Tibial nerve (tissue), 4 donors: ENCODE data around the gene GUK1. TPM values are rescaled to one million over a fixed set of nuclear protein-coding genes. Genes with fewer than 3 reads are reported as not detected.

Experiments
- DNase-seq, 2 donors: peaks; one replicate each; pipeline ENCODE4 v3.0.0-alpha.2; 2019; ENCODE audit warnings: low spot score in 2 of 2
- H3K27ac ChIP-seq, 4 donors: fragments of 200-600 bp; sonication (generic) in 3 of 4; one replicate each; pipeline ENCODE4 v1.5.1; 2017 to 2019; ENCODE audit warnings: mild to moderate bottlenecking in 1 of 4
- H3K27me3 ChIP-seq, 2 donors: fragments of 200-600 bp; sonication (generic) in 1 of 2; one replicate each; pipeline versions ENCODE4 v1.5.1 to v1.6.0; 2017 to 2019
- H3K36me3 ChIP-seq, 3 donors: fragments of 200-600 bp; sonication (generic); one replicate each; pipeline ENCODE4 v1.5.1; 2018 to 2019
- H3K4me1 ChIP-seq, 4 donors: fragments of 200-600 bp; sonication (generic) in 3 of 4; one replicate each; pipeline ENCODE4 v1.5.1; 2017 to 2019
- H3K4me3 ChIP-seq, 4 donors: fragments of 200-600 bp; sonication (generic) in 3 of 4; one replicate each; pipeline ENCODE4 v1.5.1; 2017 to 2019; ENCODE audit warnings: mild to moderate bottlenecking in 1 of 4, moderate library complexity in 1 of 4
- H3K9me3 ChIP-seq, 4 donors: fragments of 200-600 bp; sonication (generic) in 3 of 4; one replicate each; pipeline ENCODE4 v1.5.1; 2017 to 2019
- CTCF ChIP-seq, 5 experiments: fragments of 200-600 bp in 3 of 5; fragments of 450-650 bp in 2 of 5; sonication (generic) in 3 of 5; IDR thresholded peaks; one replicate each; pipeline ENCODE4 v1.5.1; 2016 to 2019; ENCODE audit warnings: antibody characterized with exemption in 5 of 5, mild to moderate bottlenecking in 3 of 5, moderate library complexity in 2 of 5
- EP300 ChIP-seq, 2 donors: sonication (generic); formaldehyde crosslinking; IDR thresholded peaks; one replicate each; pipeline ENCODE4 v1.6.1; 2017; ENCODE audit warnings: antibody characterized with exemption in 2 of 2, mild to moderate bottlenecking in 1 of 2
- POLR2A ChIP-seq, 2 donors: fragments of 450-650 bp; IDR thresholded peaks; one replicate each; pipeline ENCODE4 v1.6.1; 2017; ENCODE audit warnings: antibody characterized with exemption in 2 of 2, mild to moderate bottlenecking in 2 of 2, moderate library complexity in 2 of 2
- WGBS, 2 donors: methylation state at CpG; one replicate each; pipeline ENCODE4 v1.1.5; 2018; 5-methylcytosine and 5-hydroxymethylcytosine counted together
- total RNA-seq, 4 donors: library from RNA; depleted of rRNA; stranded (reverse); fragments of >200 nt; gene quantifications; one replicate each; pipeline ENCODE4 v1.1.0, GENCODE V29; 2016

The GUK1 gene
- total RNA-seq, 4 donors from 2014 or later = 501 to 540 (median 510) TPM

- H3K36me3 ChIP-seq = peaks cover 0 to 35% (median 0%) of the 10 kb centered on the region in 3 donors
- WGBS, 2 donors = 81 to 82% methylated on average over 12 of the region's 12 CpGs
- H3K9me3 ChIP-seq = no peaks in the 10 kb centered on the region
- H3K27me3 ChIP-seq = no peaks in the 10 kb centered on the region
- peaks cover 0 to 17% (median 0%) of the 10 kb centered on the region in 4 donors for H3K4me1 ChIP-seq
- H3K27ac ChIP-seq = peak overlapping the region in 2 of 4 donors; percentile 60 to 67
- no peak for DNase-seq
- no peak overlapping the region for H3K4me3 ChIP-seq
- TF ChIP-seq POLR2A (IDR thresholded peaks at IDR 0.05) = no peak
- no peak for TF ChIP-seq EP300 (IDR thresholded peaks at IDR 0.05)
- TF ChIP-seq CTCF (IDR thresholded peaks at IDR 0.05) = no peak
Observed at GRCh38 chr1:228177721-228178710, 37.9 kb downstream of the GUK1 start.

GRCh38 chr1:228178737-228179684 lies 38.9 kb downstream of the GUK1 start:
- Histone ChIP-seq H3K9me3 (no peaks in the 10 kb centered on the region), H3K27ac (peak overlapping the region in 3 of 4 donors; percentile 14 to 67 (median 60)), H3K4me1 (peaks cover 0 to 11% (median 0%) of the 10 kb centered on the region in 4 donors), H3K36me3 (peaks cover 0 to 35% (median 0%) of the 10 kb centered on the region in 3 donors), H3K4me3 (no peak overlapping the region), H3K27me3 (no peaks in the 10 kb centered on the region)
- DNase-seq = no peak
- TF ChIP-seq EP300 (IDR thresholded peaks at IDR 0.05) (no peak), CTCF (IDR thresholded peaks at IDR 0.05) (no peak), POLR2A (IDR thresholded peaks at IDR 0.05) (no peak)
- 65 to 71% methylated on average over 12 of the region's 12 CpGs for WGBS, 2 donors

DNA sequence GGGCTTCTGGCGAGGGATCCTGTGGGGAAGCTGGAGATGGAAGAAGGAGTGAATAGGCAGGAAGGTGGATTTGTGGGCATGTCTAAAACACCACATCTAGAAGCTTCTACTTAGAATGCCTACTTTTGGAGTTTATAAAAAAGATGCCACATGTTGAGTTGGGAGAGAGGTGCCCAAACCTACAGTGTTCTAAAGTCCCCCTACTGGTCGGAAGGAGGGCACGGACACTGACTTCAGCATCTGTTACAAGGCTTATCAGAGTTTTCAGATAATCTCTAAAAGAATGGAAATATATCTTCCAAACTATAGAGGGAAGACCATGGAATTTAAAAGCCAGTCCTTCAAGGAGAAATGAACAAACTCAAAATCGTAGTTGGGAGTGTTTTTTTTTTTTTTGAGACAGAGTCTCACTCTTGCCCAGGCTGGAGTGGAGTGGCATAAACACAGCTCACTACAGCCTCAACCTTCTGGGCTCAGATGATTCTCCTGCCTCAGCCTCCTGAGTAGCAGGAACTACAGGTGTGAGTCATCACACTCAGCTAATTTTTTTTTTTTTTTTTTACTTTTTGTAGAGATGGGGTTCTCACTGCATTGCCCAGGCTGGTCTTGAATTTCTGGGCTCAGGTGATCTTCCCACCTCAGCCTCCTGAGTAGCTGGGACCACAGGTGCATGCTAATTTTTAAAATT lies 40.3 kb downstream of the GUK1 start:
- H3K4me3 ChIP-seq = no peak overlapping the region
- TF ChIP-seq POLR2A (IDR thresholded peaks at IDR 0.05) (no peak), CTCF (IDR thresholded peaks at IDR 0.05) (no peak), EP300 (IDR thresholded peaks at IDR 0.05) (no peak)
- H3K36me3 ChIP-seq = peaks cover 0 to 25% (median 0%) of the 10 kb centered on the region in 3 donors
- H3K27me3 ChIP-seq = no peaks in the 10 kb centered on the region
- DNase-seq = no peak
- H3K27ac ChIP-seq = no peak overlapping the region
- peaks cover 0 to 9% (median 0%) of the 10 kb centered on the region in 4 donors for H3K4me1 ChIP-seq
- 81 to 83% methylated on average over 4 of the region's 4 CpGs for WGBS, 2 donors
- no peaks in the 10 kb centered on the region for H3K9me3 ChIP-seq

- WGBS, 2 donors = 96 to 97% methylated on average over 7 of the region's 7 CpGs
- no peak for DNase-seq
Observed at GRCh38 chr1:228180959-228181644, 41.0 kb downstream of the GUK1 start.

More at GRCh38 chr1:228180959-228181644, 41.0 kb downstream of the GUK1 start:
- Histone ChIP-seq H3K9me3 (no peaks in the 10 kb centered on the region), H3K4me1 (peaks cover 0 to 9% (median 0%) of the 10 kb centered on the region in 4 donors), H3K27ac (no peak overlapping the region), H3K27me3 (no peaks in the 10 kb centered on the region), H3K4me3 (no peak overlapping the region), H3K36me3 (peaks cover 0 to 19% (median 0%) of the 10 kb centered on the region in 3 donors)
- TF ChIP-seq EP300 (IDR thresholded peaks at IDR 0.05) (no peak), POLR2A (IDR thresholded peaks at IDR 0.05) (no peak), CTCF (IDR thresholded peaks at IDR 0.05) (no peak)
